ENCODE data around the gene NTRK1. TPM values are rescaled to one million over a fixed set of nuclear protein-coding genes. Genes with fewer than 3 reads are reported as not detected.

The NTRK1 gene
- total RNA-seq, 6 donors from 2014 or later, result 0.30 to 1.4 (median 1.2) TPM; not detected in 2

- Histone ChIP-seq H3K27ac (no peak overlapping the region), H3K36me3 (no peaks in the 10 kb centered on the region), H3K4me3 (no peak overlapping the region), H3K9me3 (no peaks in the 10 kb centered on the region), H3K27me3 (peaks cover 0 to 49% (median 27%) of the 10 kb centered on the region in 4 donors), H3K4me1 (peaks cover 25 to 27% (median 26%) of the 10 kb centered on the region in 4 donors)
- TF ChIP-seq POLR2A (IDR thresholded peaks at IDR 0.05) (no peak), POLR2AphosphoS5 (IDR thresholded peaks at IDR 0.05) (no peak), EP300 (IDR thresholded peaks at IDR 0.05) (no peak), CTCF (IDR thresholded peaks at IDR 0.05) (no peak)
- no peak for DNase-seq
- WGBS, 2 donors, result 54 to 58% methylated on average over 10 of the region's 10 CpGs
- no peak for ATAC-seq (ENCODE audit: low FRiP score in 2 of 2)
These were observed 2.4 kb downstream of the NTRK1 start for GRCh38 chr1:156862997-156863599.

- H3K9me3 ChIP-seq, result no peaks in the 10 kb centered on the region
- peaks cover 25 to 27% (median 26%) of the 10 kb centered on the region in 4 donors for H3K4me1 ChIP-seq
- H3K27me3 ChIP-seq, result peaks cover 0 to 46% (median 26%) of the 10 kb centered on the region in 4 donors
- H3K36me3 ChIP-seq, result no peaks in the 10 kb centered on the region
- DNase-seq (no peak), ATAC-seq (ENCODE audit: low FRiP score in 2 of 2) (no peak)
- no peak overlapping the region for H3K27ac ChIP-seq
- no peak overlapping the region for H3K4me3 ChIP-seq
- 79 to 82% methylated on average over 7 of the region's 7 CpGs for WGBS, 2 donors
- no peak for TF ChIP-seq POLR2A (IDR thresholded peaks at IDR 0.05)
- TF ChIP-seq EP300 (IDR thresholded peaks at IDR 0.05), result no peak
- TF ChIP-seq CTCF (IDR thresholded peaks at IDR 0.05), result no peak
- no peak for TF ChIP-seq POLR2AphosphoS5 (IDR thresholded peaks at IDR 0.05)
These were observed 3.0 kb downstream of the NTRK1 start for GRCh38 chr1:156863631-156864030.

GRCh38 chr1:156864796-156865195, 4.1 kb downstream of the NTRK1 start:
- no peak overlapping the region for H3K27ac ChIP-seq
- no peak for DNase-seq
- TF ChIP-seq EP300 (IDR thresholded peaks at IDR 0.05) (no peak), POLR2AphosphoS5 (IDR thresholded peaks at IDR 0.05) (no peak), CTCF (IDR thresholded peaks at IDR 0.05) (no peak), POLR2A (IDR thresholded peaks at IDR 0.05) (no peak)
- peaks cover 0 to 34% (median 21%) of the 10 kb centered on the region in 4 donors for H3K27me3 ChIP-seq
- H3K9me3 ChIP-seq, result no peaks in the 10 kb centered on the region
- no peak overlapping the region for H3K4me3 ChIP-seq
- no peaks in the 10 kb centered on the region for H3K36me3 ChIP-seq
- 90 to 93% methylated on average over 2 to 4 of the region's 4 CpGs for WGBS, 2 donors
- peaks cover 14 to 15% (median 14%) of the 10 kb centered on the region in 4 donors for H3K4me1 ChIP-seq
- no peak for ATAC-seq (ENCODE audit: low FRiP score in 2 of 2)

- no peak for DNase-seq
- Histone ChIP-seq H3K4me3 (no peak overlapping the region), H3K9me3 (no peaks in the 10 kb centered on the region), H3K36me3 (no peaks in the 10 kb centered on the region), H3K27me3 (peaks cover 0 to 29% (median 19%) of the 10 kb centered on the region in 4 donors), H3K27ac (no peak overlapping the region), H3K4me1 (peaks cover 9 to 10% (median 10%) of the 10 kb centered on the region in 4 donors)
- TF ChIP-seq POLR2AphosphoS5 (IDR thresholded peaks at IDR 0.05) (no peak), POLR2A (IDR thresholded peaks at IDR 0.05) (no peak), EP300 (IDR thresholded peaks at IDR 0.05) (no peak), CTCF (IDR thresholded peaks at IDR 0.05) (no peak)
- ATAC-seq (ENCODE audit: low FRiP score in 2 of 2), result no peak
- 74 to 84% methylated on average over 9 of the region's 9 CpGs for WGBS, 2 donors
These were observed 4.6 kb downstream of the NTRK1 start for GRCh38 chr1:156865258-156865657.

GRCh38 chr1:156865865-156866248, 5.2 kb downstream of the NTRK1 start:
- DNase-seq (no peak), ATAC-seq (ENCODE audit: low FRiP score in 2 of 2) (no peak)
- WGBS, 2 donors, result 65 to 74% methylated on average over 4 of the region's 4 CpGs
- Histone ChIP-seq H3K4me3 (no peak overlapping the region), H3K27me3 (peaks cover 0 to 23% (median 13%) of the 10 kb centered on the region in 4 donors), H3K36me3 (no peaks in the 10 kb centered on the region), H3K9me3 (no peaks in the 10 kb centered on the region), H3K4me1 (peaks cover 3 to 4% (median 4%) of the 10 kb centered on the region in 4 donors), H3K27ac (no peak overlapping the region)
- TF ChIP-seq CTCF (IDR thresholded peaks at IDR 0.05) (no peak), POLR2A (IDR thresholded peaks at IDR 0.05) (no peak)

Measured in upper lobe of left lung (tissue), 6 donors.